ENCODE results near the gene TPST2. TPM values are rescaled to one million over a fixed set of nuclear protein-coding genes. Genes with fewer than 3 reads are reported as not detected.
A peak's percentile ranks its signal among the peaks of the same experiment; 100 is the strongest.

TPST2 gene
- total and polyA plus RNA-seq, 2 experiments from 2014 or later, result 17.8 to 44.2 TPM

DNA sequence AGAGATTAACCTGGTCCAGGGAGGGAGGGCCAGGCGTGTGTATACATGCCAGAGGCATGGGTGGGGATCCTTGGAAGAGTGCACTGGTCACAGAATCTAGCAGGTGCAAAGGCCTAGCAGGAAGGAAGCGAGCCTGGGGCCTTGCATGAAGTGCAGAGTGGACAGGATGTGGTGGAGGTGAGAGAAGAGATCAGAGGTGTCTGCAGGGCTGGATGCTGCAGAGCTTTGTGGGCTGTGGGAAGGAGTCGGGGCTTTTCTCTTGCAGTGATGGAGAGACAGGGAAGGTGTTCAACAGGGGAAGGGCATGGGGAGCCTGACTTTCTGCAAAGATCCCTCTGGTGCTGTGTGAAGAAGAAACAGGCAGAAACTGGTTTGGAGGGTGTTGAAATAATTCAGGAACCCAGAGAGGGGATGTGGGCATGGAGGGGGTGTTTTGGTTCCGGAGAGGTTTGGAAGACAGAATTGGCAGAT, 2.5 kb upstream of the TPST2 start:
- H3K4me3 ChIP-seq, result no peak overlapping the region
- no peak for DNase-seq (ENCODE audit: low read depth in 1 of 2, low spot score in 1 of 2)
- TF ChIP-seq, protein P1, sequence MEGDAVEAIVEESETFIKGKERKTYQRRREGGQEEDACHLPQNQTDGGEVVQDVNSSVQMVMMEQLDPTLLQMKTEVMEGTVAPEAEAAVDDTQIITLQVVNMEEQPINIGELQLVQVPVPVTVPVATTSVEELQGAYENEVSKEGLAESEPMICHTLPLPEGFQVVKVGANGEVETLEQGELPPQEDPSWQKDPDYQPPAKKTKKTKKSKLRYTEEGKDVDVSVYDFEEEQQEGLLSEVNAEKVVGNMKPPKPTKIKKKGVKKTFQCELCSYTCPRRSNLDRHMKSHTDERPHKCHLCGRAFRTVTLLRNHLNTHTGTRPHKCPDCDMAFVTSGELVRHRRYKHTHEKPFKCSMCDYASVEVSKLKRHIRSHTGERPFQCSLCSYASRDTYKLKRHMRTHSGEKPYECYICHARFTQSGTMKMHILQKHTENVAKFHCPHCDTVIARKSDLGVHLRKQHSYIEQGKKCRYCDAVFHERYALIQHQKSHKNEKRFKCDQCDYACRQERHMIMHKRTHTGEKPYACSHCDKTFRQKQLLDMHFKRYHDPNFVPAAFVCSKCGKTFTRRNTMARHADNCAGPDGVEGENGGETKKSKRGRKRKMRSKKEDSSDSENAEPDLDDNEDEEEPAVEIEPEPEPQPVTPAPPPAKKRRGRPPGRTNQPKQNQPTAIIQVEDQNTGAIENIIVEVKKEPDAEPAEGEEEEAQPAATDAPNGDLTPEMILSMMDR (IDR thresholded peaks at IDR 0.05; ENCODE audit: low read depth, low read length), result no peak
- no peaks in the 10 kb centered on the region for H3K9me3 ChIP-seq (ENCODE audit: low read depth)
- H3K4me1 ChIP-seq (ENCODE audit: low read depth), result no peaks in the 10 kb centered on the region
- no peak overlapping the region for H3K27ac ChIP-seq
- H3K27me3 ChIP-seq, result no peaks in the 10 kb centered on the region
- H3K36me3 ChIP-seq, result no peaks in the 10 kb centered on the region

DNA sequence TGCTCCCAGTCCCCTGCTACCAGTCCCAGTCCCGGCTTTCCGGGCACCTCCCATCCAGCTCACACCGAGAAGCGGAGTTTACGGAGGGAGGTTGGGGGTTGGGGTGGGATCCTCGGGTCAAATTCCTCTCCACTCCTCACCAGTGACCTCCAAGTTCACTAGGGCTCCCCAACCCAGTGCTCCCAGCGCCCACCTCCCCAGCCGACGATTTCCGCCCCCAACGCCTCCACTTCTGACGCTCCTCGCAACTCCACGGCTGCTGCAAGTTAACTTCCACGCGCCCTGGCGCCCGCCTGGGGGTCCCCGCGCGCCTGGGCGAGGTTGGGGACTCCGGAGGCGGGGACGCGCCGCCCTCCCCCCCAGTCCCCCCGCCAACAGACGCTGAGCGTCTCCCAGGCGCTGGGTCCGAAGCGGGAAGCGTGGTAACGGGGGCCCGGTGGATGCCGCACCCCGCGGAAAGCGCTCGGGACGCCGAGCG, 526 bp downstream of the TPST2 start:
- Histone ChIP-seq H3K27me3 (no peaks in the 10 kb centered on the region), H3K4me3 (peak overlapping the region; percentile 77), H3K27ac (no peak overlapping the region), H3K4me1 (ENCODE audit: low read depth) (no peaks in the 10 kb centered on the region), H3K36me3 (no peaks in the 10 kb centered on the region), H3K9me3 (ENCODE audit: low read depth) (no peaks in the 10 kb centered on the region)
- peak; percentile 24 to 51 for DNase-seq (ENCODE audit: low read depth in 1 of 2, low spot score in 1 of 2)
- TF ChIP-seq, protein P1 (IDR thresholded peaks at IDR 0.05; ENCODE audit: low read depth, low read length), result no peak

DNA sequence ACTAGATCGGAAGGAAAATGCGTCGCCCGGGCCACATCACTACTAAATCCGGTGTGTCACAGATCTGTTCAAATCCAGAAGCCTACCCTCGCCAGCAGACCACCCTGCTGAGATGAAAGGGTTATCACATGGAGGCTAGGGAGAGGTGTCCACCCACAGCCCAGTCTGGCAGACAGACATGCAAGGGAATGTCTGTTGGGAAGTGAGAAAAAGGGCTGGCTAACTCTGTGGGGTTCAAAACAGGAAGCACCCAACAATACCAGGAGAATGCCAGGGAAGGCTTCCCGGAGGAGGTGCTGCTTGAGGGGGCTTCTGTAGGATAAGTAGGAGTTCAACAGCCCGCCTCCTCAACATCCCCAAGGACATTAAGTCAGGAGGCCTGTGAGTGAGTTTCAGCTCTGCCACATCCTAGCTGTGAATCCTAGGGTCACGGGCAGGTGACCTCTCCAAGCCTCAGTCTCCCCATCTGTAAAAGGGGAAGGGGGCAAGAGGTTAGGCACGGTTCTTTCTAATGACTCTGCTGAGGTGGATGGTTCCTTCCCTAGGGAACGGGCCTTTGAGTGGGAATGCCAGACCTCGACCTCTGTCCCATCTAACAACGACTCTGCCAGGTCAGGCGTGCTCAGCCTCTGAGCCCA, 1.1 kb downstream of the TPST2 start:
- TF ChIP-seq, protein P1 (IDR thresholded peaks at IDR 0.05; ENCODE audit: low read depth, low read length), result no peak
- no peaks in the 10 kb centered on the region for H3K36me3 ChIP-seq
- H3K27ac ChIP-seq, result no peak overlapping the region
- no peaks in the 10 kb centered on the region for H3K9me3 ChIP-seq (ENCODE audit: low read depth)
- H3K4me1 ChIP-seq (ENCODE audit: low read depth), result no peaks in the 10 kb centered on the region
- no peak for DNase-seq (ENCODE audit: low read depth in 1 of 2, low spot score in 1 of 2)
- no peaks in the 10 kb centered on the region for H3K27me3 ChIP-seq
- peak overlapping the region; percentile 77 for H3K4me3 ChIP-seq

DNA sequence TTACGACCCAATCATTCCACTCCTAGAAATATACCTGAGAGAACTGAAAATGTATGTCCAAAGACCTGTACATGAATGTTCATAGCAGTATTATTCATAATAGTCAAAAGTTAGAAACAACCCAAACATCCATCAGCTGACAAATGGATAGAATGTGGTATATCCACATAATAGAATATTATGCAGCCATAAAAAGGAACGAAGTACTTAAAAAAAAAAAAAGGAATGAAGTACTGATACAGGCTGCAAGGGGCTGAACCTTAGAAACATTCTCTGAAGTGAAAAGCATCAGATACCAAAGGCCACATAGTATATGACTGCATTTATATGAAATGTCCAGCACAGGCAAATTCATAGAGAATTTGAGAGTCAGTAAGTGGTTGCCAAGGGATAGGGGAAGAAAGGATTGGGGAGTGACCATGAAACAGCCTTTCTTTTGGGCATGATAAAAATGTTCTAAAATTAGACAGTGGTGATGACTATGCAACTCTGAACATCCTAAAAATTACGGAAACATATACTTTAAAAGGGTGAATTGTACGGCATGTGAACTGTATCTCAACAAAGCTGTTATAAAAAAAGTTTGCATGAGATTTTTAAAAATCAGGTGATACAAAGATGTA, 1.8 kb downstream of the TPST2 start:
- Histone ChIP-seq H3K9me3 (ENCODE audit: low read depth) (no peaks in the 10 kb centered on the region), H3K36me3 (no peaks in the 10 kb centered on the region), H3K27ac (no peak overlapping the region), H3K4me1 (ENCODE audit: low read depth) (no peaks in the 10 kb centered on the region), H3K4me3 (no peak overlapping the region), H3K27me3 (no peaks in the 10 kb centered on the region)
- TF ChIP-seq, protein P1 (IDR thresholded peaks at IDR 0.05; ENCODE audit: low read depth, low read length), result no peak
- no peak for DNase-seq (ENCODE audit: low read depth in 1 of 2, low spot score in 1 of 2)

DNA sequence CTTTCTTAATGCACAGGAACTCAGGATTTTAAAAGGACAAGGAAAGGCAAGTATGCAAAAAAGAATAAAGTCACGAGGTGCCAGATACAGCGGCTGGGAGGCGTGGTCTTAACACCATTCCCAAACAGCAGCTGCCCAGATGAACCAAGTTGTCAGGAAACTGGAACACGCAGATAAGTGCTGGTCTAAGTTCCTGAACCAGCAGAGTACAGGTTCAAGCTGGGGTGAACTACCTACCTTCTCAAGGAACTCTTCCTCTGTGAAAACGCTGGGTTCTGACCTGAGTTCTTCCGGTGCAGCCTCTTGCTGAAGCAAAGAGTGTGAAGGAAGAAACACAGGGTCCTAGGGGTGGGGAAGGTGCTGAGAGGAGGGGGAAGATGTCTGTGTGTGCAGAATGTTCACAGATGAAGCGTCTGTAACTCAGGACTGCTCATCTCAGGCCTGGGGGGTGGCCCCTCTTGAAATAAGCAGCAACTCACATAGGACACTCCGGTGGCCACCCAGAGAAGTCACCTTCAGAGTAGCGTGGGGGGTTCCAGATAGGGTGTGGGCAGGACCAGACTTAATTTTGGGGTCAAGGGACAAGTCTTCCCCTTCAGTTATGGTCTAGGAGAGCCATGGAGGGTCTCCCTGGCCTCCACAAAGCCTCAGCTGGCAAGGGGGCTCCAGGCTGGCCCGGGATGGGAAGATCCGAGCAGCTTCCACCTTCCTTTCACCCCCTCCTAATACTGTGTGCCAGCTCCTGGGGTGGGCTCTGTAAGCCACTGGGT, 3.2 kb downstream of the TPST2 start:
- TF ChIP-seq, protein P1 (IDR thresholded peaks at IDR 0.05; ENCODE audit: low read depth, low read length), result no peak
- no peaks in the 10 kb centered on the region for H3K4me1 ChIP-seq (ENCODE audit: low read depth)
- no peaks in the 10 kb centered on the region for H3K9me3 ChIP-seq (ENCODE audit: low read depth)
- H3K27me3 ChIP-seq, result no peaks in the 10 kb centered on the region
- peak in 1 of 2 donors; percentile 30 for DNase-seq (ENCODE audit: low read depth in 1 of 2, low spot score in 1 of 2)
- H3K36me3 ChIP-seq, result no peaks in the 10 kb centered on the region
- no peak overlapping the region for H3K4me3 ChIP-seq
- no peak overlapping the region for H3K27ac ChIP-seq
